ENCODE data around the gene MAP3K10.

DNA sequence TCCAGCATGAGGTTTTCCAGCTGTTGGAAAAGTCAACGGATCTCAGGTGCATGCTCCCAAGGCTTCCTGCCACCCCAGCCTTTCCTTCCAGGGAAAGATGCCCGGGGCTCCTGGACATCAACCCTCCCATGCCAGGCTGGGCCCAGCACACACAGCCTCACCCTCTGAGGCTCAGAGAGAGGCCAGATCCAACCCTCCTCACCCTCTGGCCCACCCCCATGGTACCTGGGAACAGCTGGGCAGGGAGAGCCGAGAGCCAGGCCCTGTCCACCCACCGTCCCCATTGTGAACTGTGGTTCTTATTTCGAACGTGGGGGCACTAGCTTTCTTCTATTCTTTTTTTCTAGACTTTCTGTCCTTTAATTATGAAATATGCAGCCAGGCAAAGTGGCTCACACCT, 45.1 kb downstream of the MAP3K10 start:
- TF ChIP-seq GATA2 (IDR thresholded peaks at IDR 0.05; ENCODE audit: low read depth, low read length) (no peak), GATA3 (IDR thresholded peaks at IDR 0.05; ENCODE audit: low read depth, low read length) (no peak)
